HUES48 (cell line): Measurements from ENCODE around the gene ITGAL.

Experiments
- H3K27ac ChIP-seq: one replicate; pipeline ENCODE4 v1.7.0; 2013; ENCODE audit warnings: low read depth, low read length, inconsistent platforms
- H3K27me3 ChIP-seq: 2 replicates; pipeline ENCODE4 v1.6.1; 2013; ENCODE audit warnings: mild to moderate bottlenecking, low read length; ENCODE audit not compliant: control insufficient read depth, insufficient read depth
- H3K36me3 ChIP-seq: 2 replicates; pipeline ENCODE4 v1.6.1; 2013; ENCODE audit warnings: low read length; ENCODE audit not compliant: control insufficient read depth, insufficient read depth
- H3K4me1 ChIP-seq: 2 replicates; pipeline ENCODE4 v1.6.1; 2013; ENCODE audit warnings: mild to moderate bottlenecking, low read length; ENCODE audit not compliant: control insufficient read depth, insufficient read depth
- H3K4me3 ChIP-seq: 2 replicates; pipeline ENCODE4 v1.5.1; 2013; ENCODE audit warnings: mild to moderate bottlenecking, low read depth, low read length
- H3K9ac ChIP-seq: 2 replicates; pipeline ENCODE4 v1.6.1; 2013; ENCODE audit warnings: mild to moderate bottlenecking, low read depth, low read length, moderate library complexity
- H3K9me3 ChIP-seq: 2 replicates; pipeline ENCODE4 v1.6.1; 2013; ENCODE audit warnings: low read length; ENCODE audit not compliant: control insufficient read depth, insufficient read depth

The ITGAL gene

DNA sequence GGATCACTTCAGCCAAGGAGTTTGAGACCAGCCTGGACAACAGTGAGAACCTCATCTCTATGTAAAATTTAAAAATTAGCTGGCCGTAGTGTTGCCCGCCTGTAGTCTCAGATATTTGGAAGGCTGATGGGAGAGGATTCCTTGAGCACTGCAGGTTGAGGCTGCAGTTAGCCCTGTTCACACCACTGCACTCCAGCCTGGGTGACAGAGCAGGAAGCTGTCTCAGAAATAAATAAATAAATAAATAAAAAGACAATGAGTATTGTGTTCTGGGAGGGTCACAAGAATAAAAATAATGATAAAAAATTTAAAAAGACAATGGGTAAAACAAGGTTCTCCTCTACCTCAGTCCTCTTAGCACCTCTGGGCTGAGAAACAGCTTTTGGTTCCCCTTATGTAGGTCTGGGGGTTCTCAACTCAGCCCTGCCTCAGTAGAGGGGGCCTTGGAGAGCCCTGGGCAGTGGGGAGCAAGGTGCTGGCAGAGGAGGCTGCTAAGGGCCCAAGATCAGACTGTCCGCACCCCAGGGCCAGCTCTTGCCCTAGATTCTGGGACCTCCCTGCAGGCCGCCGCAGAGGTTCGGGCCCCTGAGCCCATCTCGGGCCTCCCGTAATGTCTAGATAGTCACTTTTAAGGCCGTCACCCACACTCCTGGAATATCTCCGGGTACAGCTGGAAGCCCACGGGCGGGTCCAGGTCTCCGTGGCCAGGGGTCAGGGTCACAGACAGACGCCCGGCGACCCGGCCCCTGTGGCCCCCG, 82.2 kb downstream of the ITGAL start:
- Histone ChIP-seq H3K4me3 (no peak overlapping the region), H3K9me3 (no peaks in the 10 kb centered on the region), H3K27me3 (no peaks in the 10 kb centered on the region), H3K36me3 (peaks cover 28% of the 10 kb centered on the region), H3K4me1 (peaks cover 6% of the 10 kb centered on the region; the same call in 1 of the 2 replicates), H3K9ac (no peak overlapping the region), H3K27ac (no peak overlapping the region)

DNA sequence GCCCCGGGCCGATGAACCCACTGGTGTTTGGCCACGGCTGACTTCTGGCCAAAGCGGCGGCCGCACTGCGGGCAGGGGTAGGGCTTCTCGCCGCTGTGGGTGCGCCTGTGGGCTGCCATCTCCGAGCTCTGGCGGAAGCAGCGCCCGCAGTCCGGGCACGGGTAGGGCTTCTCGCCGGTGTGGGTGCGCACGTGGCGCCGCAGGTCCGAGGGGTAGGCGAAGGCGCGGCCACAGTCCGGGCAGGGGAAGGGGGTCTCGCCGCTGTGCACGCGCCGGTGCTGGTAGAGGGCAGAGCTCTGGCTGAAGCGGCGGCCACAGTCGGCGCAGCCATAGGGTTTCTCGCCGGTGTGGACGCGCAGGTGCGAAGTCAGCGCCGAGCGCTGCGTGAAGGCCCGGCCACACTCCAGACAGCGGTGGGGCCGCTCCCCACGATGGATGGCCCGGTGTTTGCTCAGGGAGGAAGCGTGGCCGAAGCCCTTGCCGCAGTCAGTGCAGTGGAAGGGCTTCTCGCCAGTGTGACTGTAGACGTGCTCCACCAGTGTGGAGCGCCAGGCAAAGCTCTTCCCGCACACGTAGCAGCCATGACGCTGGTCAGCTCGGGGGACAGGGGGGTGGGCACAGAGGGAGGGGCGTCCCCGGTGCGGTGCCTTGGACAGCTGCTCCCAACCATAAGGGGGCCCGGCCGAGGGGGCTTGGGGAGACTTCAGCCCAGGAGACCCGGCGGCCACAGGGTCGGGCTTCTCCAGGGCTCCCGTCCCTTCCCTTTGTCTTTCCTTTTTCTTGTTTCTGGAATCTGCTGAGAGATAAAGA, 83.0 kb downstream of the ITGAL start:
- no peaks in the 10 kb centered on the region for H3K27me3 ChIP-seq
- H3K9ac ChIP-seq: no peak overlapping the region

DNA sequence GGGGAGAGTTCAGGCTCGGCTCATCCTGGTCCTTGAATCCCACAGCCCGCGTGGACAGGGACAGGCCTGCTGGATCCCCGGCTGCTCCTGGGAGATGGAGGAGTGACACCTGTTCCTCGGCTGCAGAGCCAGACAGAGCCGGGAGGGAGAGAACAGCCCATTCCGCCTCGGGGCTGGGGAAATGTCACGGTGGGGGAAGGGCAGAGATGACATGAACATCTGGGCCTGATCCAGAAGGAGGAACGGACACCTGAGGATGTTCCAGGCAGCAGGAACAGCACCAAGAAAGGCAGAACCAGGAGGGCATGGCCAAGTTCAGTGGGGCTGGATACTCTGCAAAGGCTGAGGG, 83.6 kb downstream of the ITGAL start:
- H3K4me1 ChIP-seq: peaks cover 6% of the 10 kb centered on the region; the same call in 1 of the 2 replicates
- no peak overlapping the region for H3K4me3 ChIP-seq
- H3K27ac ChIP-seq: no peak overlapping the region
- peaks cover 28% of the 10 kb centered on the region for H3K36me3 ChIP-seq
- H3K9me3 ChIP-seq: no peaks in the 10 kb centered on the region
- no peaks in the 10 kb centered on the region for H3K27me3 ChIP-seq
- H3K9ac ChIP-seq: no peak overlapping the region

More for the DNA sequence above, 83.0 kb downstream of the ITGAL start:
- H3K9me3 ChIP-seq: no peaks in the 10 kb centered on the region
- H3K4me1 ChIP-seq: peaks cover 6% of the 10 kb centered on the region; the same call in 1 of the 2 replicates
- H3K4me3 ChIP-seq: no peak overlapping the region
- H3K27ac ChIP-seq: no peak overlapping the region
- H3K36me3 ChIP-seq: peaks cover 28% of the 10 kb centered on the region

DNA sequence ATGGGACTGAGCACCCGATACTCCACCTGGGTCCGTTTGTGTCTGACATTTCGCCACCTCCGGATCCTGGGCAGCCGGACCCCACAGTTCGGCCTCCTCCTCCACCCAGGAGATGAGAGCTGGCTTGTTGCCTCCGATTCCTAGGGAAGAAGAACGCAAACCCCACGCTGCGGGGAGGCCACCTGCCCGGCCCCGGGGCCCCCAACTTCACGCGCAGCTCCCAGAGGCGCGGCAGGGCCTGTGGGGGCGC, 85.1 kb downstream of the ITGAL start:
- Histone ChIP-seq H3K9me3 (no peaks in the 10 kb centered on the region), H3K4me3 (peak overlapping the region; percentile 99), H3K27ac (peak overlapping the region; percentile 96), H3K4me1 (peaks cover 6% of the 10 kb centered on the region; the same call in 1 of the 2 replicates), H3K36me3 (peaks cover 28% of the 10 kb centered on the region), H3K9ac (peak overlapping the region; percentile 84), H3K27me3 (no peaks in the 10 kb centered on the region)

DNA sequence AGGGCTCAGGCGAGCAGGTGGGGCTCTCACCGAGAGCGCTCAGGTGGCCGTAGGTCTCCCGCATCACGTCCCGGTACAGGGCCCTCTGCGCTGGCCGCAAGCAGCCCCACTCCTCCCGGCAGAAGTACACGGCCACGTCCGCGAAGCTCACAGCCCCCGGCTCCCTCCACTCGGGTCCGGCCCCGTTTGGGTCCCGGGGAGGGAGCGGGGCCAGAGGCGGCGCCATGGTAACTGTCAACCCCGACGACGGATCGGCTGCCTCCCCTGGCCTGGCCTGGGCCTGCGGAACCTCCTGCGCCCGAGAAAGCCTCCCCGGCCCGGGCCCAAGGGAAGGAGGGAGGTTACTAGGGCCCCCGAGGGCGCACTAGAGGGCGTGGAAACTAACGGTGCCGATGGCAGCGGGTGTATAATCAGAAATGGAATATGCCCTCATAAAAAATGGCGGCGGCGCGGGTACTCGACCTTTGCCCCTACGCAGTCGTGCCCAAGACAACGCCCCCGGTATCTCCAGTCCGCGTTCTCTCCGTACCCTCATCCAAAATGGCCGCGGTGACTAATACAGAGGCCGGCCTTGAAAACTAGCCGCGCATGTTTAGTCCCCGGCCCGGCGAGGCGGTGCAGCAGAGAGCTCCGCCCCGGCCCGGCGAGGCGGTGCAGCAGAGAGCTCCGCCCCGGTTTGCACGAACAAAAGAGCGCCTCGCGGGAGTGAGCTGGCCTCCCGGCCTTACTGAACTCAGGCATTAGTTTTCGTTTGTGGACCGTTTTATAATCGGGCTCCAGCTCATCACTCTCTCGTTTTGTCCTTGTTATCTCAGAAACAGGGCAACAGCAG, 85.6 kb downstream of the ITGAL start, which contains the start of gene ZNF764:
Gene ZNF764, minus strand, starts transcription at position 418 of the 832 bp plus-strand sequence. Its CDS starts 192 bp downstream, at position 226.
- Histone ChIP-seq H3K27ac (peak within 1 kb of the TSS; percentile 96), H3K36me3 (peaks cover 27% of the 10 kb centered on the region), H3K9ac (peak within 1 kb of the TSS; percentile 84), H3K4me3 (peak within 1 kb of the TSS; percentile 99), H3K27me3 (no peaks in the 10 kb centered on the region), H3K9me3 (no peaks in the 10 kb centered on the region), H3K4me1 (peaks cover 6% of the 10 kb centered on the region; the same call in 1 of the 2 replicates)

DNA sequence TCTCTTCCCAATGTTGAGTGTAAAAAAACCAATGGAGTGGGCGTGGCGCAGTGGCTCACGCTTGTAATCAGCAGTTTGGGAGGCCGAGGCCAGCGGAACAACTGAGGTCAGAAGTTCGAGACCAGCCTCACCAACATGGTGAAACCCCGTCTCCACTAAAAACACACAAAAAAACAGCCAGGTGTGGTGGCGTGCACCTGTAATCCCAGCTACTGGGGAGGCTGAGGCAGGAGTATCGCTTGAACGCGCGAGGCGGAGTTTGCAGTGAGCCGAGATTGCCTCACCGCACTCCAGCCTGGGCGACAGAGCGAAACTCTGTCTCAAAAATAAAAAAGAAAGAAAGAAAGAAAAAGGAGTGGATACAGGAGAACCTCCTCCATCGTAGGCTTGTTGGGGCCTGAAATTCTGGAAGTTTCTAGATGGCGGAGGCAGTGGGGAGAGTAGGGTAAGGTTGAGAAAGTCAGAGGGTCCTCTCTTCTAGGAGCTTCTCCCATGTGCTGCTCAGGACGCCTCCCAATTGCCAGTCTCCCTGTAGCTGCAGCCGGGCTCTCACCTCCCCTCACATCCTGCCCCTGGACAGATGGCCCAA, 86.3 kb downstream of the ITGAL start:
- Histone ChIP-seq H3K36me3 (peaks cover 20% of the 10 kb centered on the region), H3K4me1 (peaks cover 6% of the 10 kb centered on the region; the same call in 1 of the 2 replicates), H3K9ac (peak overlapping the region; percentile 60), H3K27ac (peak overlapping the region; percentile 96), H3K27me3 (no peaks in the 10 kb centered on the region), H3K9me3 (no peaks in the 10 kb centered on the region), H3K4me3 (peak overlapping the region; percentile 51)

DNA sequence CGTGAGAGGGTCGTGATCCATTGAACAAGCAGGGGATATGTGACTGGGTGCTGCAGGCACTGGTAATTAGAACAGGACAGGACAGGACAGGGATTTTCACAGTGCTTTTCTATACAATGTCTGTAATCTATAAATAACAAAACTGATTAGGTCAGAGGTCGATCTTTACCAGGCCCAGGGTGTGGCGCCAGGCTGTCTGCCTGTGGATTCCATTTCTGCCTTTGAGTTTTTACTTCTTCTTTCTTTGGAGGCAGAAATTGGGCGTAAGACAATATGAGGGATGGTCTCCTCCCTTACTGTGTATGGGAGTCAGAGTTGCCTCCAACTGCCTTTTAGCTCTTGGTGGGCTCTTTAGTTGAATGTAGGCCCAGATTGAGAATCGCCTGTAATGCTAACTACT, 87.1 kb downstream of the ITGAL start:
- H3K27ac ChIP-seq: no peak overlapping the region
- H3K4me3 ChIP-seq: no peak overlapping the region
- peaks cover 6% of the 10 kb centered on the region; the same call in 1 of the 2 replicates for H3K4me1 ChIP-seq
- no peaks in the 10 kb centered on the region for H3K9me3 ChIP-seq
- H3K27me3 ChIP-seq: no peaks in the 10 kb centered on the region
- peaks cover 12% of the 10 kb centered on the region for H3K36me3 ChIP-seq
- H3K9ac ChIP-seq: no peak overlapping the region

DNA sequence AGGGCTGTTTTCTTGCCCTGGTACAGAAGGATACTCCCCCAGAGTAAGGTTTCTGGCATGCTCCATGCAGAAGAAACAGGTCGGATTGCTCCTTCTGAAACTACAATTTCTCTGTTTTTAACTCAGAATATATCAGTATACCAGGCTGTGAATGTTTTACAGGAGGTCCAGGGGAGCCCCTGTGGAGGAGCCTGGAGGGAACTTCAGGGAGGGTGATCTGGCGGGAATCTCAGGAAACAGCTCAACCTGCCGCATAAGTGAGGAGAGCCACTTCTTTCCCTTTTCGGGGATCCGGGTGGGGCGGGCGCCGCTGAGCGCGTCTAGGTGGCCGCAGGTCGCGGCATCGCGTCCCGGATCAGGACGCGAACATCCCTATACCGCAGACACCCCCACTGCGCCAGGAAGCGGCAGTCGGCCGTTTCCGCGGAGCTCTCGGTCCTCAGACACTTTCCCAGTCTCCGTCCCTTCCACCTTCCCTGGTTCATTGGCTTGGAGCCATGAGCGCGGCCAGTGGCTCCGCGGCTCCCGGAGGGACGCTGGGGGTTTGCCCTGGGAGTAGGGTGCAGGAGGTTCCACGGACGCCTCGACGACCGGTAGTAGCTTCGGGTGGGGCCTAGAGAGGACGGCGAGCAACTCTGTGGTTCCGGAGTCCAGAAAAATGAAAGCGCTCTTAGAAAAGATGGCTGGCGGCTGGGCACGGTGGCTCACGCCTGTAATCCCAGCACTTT, 88.7 kb downstream of the ITGAL start:
- no peak overlapping the region for H3K27ac ChIP-seq
- no peak overlapping the region for H3K9ac ChIP-seq
- peaks cover 4% of the 10 kb centered on the region; the same call in 1 of the 2 replicates for H3K4me1 ChIP-seq
- H3K36me3 ChIP-seq: 0 out of 2 replicates have a peak, but pooled peaks cover under 1% of the 10 kb centered on the region
- H3K4me3 ChIP-seq: peak overlapping the region; percentile 14
- H3K9me3 ChIP-seq: no peaks in the 10 kb centered on the region
- no peaks in the 10 kb centered on the region for H3K27me3 ChIP-seq

DNA sequence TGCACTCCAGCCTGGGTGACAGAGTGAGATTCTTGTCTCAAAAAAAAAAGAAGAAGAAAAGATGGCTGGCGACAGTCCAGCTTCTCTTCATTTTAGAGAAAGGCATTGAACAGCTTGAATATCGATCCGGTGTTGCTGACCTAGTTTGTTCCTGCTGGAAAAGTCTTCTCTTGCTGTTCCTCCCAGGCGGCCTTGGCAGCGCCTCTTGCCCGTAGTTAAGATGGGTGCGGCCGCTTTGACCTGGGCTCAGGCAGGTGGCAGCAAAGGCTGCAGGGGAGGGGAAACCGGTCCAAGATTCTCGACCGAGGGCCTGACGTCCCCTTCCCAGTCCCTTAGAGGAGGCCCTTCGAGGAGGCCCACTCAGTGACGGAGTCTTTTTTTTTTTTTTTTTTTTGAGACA, 89.5 kb downstream of the ITGAL start:
- H3K4me1 ChIP-seq: peaks cover 4% of the 10 kb centered on the region; the same call in 1 of the 2 replicates
- no peak overlapping the region for H3K4me3 ChIP-seq
- H3K9ac ChIP-seq: no peak overlapping the region
- no peaks in the 10 kb centered on the region for H3K36me3 ChIP-seq
- no peaks in the 10 kb centered on the region for H3K27me3 ChIP-seq
- no peaks in the 10 kb centered on the region for H3K9me3 ChIP-seq
- no peak overlapping the region for H3K27ac ChIP-seq

DNA sequence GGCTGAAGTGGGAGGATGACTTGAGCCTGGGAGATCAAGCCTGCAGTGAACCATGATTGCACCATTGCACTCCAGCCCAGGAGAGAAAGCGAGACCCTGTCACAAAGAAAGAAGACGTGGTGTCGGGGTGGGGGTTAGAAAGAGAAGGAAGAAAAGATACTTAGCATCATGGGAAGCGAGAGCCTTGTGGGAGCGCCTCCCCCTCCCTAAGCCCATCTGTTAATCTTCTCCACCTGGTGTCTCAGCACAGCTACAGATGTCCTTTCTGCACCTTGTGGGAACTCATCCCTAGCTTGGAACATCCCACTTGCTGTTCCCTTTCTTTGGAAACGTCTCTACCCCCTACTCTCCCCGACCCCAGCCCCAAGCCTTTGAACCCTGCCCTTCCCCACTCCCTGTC, 93.0 kb downstream of the ITGAL start:
- H3K36me3 ChIP-seq: no peaks in the 10 kb centered on the region
- no peak overlapping the region for H3K27ac ChIP-seq
- no peak overlapping the region for H3K9ac ChIP-seq
- no peak overlapping the region for H3K4me3 ChIP-seq
- peaks cover 5% of the 10 kb centered on the region for H3K4me1 ChIP-seq
- H3K27me3 ChIP-seq: no peaks in the 10 kb centered on the region
- no peaks in the 10 kb centered on the region for H3K9me3 ChIP-seq
